Endometrial microvascular endothelial cells (primary cell): Measurements from ENCODE around the gene FGF12. TPM values are rescaled to one million over a fixed set of nuclear protein-coding genes. Genes with fewer than 3 reads are reported as not detected.

Source experiments
- in situ Hi-C: cut with HindIII; loops from 2 replicates; pipeline ENCODE4 v1.10.0; 2017; ENCODE audit warnings: low sequenced_read_pairs, low pct_unique_long_range_greater_than_20kb; ENCODE audit errors: inconsistent ontology term
- total RNA-seq: library from RNA; depleted of rRNA; stranded (reverse); fragments of >200 nt; gene quantifications from one replicate; pipeline ENCODE4 v1.2.3, GENCODE V29; 2015; ENCODE audit errors: inconsistent ontology term

The FGF12 gene
- total RNA-seq, 1 donor from 2014 or later: 3.1 TPM

DNA sequence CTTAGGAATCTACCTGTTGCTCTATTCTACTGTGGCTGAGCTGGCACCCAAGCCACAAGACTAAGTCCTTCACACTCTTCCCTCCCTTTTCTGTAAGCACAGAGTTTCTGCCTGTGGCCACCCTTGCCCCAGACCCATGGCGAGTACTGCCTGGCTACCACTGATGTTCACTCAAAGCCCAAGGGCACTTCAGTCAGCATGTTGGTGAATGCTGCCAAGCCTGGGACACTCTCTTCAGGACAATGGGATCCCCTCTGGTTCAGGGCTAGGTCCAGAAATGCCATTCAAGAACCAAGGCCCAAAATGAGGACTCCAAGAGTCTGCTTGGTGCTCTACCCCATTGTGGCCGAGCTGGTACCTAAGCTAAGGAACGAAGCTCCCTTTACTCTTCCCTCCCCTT lies 184.2 kb downstream of the FGF12 start:
- in situ Hi-C loops: no loop called here

DNA sequence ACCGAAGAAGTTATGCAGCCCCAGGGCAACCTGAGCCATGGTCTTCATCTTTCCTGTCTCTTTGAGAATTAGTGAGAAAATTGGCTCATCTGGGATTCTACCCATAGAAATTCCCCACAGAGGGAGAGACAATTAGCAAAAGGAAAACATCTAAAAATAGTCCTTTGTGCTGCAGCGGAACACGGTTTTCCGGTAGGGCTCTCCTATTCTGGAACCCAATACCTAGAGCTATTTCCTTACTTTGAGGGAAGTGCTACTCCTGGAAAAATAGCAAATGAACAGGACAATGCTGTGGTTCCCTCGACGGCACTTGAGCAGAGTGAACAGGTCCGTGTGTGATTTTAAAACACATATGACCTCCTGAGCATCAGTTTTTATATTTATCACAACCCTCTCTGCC lies 210.5 kb downstream of the FGF12 start:
- in situ Hi-C loops: no loop called here

DNA sequence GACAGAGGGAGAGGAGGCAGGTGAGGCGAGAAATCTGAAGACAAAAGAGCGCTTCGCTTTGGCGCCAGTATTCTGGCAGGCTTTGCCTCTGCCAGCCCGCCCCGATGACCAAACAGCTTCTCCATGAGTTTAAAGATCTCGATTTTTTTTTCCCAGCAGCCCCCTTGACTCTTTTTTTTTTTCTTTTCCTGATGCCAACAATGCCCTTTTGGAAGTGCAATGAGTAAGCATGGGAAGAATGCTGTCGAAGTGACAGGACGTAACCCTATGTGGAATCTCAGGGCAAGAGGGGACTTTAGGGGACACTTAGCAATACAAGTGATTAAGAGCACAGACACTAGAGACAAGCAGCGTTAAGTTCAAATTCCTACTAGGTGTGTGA lies 211.7 kb downstream of the FGF12 start:
- in situ Hi-C loops: no loop called here

DNA sequence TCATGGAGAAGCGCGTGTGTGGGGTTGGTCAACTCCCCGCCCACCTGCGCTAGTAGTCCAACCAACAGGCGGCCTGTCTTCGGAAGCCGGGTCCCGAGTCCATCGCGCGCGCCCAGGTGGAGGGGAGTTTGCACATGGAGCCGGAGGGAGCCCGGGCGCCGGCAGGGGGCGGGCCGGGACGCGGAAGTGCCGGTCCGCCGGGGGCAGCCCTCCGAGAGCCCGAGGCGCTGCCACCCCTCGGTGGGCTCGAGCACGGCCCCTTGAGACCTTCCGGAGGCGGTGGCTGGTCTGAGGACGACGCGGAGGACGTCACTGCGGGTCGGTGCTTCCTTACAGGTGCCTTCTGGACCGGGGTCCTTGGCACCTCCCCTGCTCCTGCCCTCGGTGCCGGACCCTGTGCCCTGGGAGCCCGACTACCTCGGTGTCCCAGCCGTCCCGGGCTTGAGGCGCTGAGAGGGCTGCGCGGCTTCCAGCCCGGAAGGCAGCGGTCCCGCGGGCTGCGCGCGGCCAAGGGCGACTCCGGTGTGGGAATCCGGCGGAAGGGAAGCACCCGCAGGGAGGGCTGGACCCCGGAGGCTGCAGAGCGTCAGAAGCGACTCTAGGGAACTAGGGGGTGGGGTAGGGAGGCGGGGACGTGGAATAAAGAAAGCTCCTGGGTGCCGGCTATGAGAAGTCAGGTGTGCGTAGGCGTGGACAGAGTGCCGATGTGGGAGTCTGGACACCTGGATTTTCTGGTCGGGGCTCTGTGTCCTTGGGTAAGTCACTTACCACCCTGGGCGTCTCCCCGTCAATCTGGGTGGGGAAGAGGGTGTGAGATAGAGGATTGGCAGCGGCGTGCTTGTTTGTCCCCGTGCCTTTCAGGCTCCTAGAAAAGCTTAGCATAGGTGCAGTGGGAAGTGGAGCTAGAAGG lies 212.3 kb downstream of the FGF12 start:
- in situ Hi-C loops: no loop called here

DNA sequence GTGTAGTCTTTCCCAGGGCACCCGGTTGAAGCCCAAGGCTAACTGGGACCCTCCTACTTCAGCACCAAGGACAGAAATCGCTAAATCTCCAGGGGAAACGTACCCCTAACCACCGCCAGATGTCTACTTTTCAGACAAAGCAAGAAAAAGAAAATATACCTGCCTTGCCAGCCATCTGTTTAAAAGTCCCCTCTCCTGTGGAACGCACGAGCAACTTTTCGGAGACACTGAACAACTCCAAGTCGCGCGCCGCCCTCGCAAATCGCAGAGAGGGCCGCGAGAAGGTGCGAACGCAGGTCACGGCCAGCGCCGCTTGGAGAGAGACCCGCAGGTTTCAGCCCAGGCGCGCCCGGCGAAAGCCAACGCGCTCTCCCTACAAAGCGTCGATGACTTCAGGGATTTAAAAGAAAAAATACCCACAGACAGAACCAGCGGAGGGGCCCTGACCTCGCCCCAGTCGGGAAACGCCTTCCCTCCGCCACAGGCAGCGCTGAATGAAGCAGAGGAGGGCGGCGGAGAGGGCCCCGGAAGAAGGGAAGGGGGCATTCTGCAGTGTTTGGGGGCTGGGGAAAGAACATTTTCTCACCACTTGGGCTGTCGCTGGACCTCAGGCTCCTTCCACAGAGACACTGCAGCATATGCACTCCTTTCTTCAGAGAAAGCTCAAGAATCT lies 213.1 kb downstream of the FGF12 start:
- in situ Hi-C loops: no loop called here

DNA sequence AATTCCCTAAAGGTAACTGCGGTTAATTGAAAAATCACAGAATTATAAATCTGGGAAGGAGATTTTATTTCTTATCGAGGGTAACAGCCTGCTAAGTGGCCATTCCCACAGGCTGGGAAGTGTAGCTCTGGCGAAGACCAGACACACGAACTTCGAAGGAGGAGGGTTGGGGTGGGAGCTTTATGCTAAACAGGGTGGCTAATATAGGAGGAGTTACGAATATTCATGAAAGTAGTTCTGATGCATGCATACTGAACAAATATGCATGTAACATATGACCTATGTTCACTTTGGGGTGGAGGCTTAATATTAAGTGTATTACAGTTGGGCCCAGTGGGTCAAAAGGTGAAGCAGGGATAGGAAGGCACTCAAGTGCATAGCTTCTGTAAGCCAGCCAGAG lies 221.6 kb downstream of the FGF12 start:
- in situ Hi-C loops: no loop called here

DNA sequence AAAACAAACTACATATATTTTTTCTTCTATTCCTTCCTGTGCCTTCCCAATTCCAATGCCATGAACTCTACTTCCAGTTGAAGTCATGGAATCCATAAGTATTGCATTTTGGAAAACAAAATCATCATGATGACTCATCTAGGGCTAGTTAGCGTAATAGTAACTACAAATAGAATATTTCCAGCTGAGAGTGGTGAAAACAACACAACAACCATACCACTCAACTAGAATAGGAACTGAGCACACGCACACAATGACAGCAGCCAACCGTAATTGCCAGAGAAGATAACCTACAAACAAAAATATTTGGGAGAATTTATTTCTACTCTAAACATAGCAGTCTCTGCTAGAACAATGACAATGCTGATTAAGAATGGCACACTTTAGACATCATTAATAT lies 225.9 kb downstream of the FGF12 start:
- in situ Hi-C loops: no loop called here

DNA sequence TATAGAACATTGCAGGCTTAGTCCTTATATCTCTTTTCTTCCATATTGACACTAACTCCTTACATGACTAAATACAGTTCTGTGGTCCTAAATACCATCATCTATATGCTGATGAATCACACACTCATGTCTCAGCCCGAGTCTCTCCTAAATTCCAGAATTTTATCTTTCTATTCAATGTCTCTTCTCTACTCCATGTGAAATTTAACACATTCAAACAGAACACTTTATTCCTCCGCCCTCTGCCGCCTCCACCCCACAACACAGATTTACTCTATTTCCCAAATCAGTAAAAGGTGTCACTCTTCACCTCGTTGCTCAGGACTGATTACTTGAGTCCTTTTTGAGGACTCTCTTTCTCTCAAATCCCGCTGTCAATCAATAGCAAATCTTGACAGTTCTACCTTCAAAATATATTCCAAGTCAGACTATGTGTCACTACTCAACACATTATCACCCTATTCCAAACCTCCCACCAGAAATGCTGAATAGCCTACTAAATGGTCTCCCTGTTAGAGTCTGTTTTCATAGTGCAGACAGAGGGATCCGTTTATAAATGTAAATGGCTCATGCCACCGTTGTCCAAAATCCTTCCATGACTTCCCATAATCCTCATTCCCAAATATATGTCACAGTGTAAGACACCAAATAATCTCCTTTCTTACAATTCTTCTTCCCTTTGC lies 230.3 kb downstream of the FGF12 start:
- in situ Hi-C loops: no loop called here

DNA sequence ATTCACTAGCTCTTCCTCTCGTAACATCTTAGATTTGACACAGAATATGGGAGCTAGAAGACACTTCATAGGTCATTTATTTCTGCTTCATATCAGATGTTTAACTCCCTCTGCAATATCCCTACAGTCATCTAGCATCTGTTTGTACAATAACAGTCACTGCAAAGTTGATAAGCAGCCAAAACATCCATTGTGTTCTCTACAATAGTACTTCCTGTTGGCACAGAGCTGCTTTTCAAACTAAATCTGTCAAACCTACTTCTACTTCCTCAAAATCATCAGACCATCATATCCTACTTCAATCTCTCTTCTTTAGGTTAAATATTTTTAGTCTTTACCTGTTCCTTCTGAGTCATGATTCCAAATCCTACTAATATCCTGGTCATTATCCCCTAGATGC lies 233.2 kb downstream of the FGF12 start:
- in situ Hi-C loops: no loop called here

DNA sequence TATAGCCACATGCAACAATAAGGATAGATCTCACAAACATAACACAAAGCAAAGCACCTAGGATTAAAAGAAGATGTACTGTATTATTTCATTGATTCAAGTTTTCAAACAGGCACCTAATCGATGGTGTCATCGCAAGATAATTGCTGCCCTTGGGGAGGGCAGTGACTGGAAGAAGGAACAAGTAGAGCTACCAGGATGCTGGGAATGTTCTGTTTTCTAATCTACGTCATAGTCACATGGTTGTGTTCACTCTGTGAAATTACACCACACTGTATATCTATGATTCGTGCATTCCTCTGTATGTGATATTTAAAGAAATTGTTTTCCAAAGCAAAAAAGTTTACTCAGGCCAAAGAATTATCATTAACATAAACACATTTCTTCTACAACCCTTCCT lies 236.6 kb downstream of the FGF12 start:
- in situ Hi-C loops: no loop called here

DNA sequence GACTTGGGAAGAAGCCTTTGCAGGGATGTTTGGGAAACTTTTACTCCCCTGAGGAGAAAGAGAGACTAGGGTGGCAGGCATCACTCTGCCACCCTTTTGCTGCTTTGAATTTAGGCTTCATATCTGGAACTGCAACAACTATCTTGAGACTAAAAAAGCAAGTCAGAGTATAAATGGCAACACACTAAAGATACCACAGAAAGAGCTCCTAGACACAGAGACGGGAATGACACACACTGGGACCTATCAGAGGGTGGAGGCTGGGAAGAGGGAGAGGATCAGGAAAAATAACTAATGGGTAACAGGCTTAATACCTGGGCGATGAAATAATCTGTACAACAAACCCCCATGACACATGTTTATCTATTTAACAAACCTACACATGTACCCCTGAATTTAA lies 237.8 kb downstream of the FGF12 start:
- in situ Hi-C loops: no loop called here

DNA sequence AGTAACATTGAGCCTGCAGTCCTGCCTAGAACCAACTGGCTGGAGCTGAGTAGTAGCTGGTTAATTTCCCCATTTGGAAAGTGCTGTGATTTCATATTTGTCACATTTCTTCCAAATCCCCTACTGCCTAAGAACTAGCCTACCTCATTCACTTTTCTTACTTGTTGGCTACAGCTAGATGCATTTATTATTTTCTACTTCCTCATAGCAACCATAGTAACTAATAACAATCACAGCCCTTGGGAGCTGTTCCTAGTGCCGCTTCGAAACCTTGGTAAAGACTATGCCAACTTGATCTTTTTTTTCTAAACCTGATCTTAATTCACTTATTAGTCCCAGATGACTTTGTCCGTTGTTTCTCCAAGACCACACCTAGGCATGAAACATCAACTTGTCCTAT lies 240.3 kb downstream of the FGF12 start:
- in situ Hi-C loops: no loop called here

DNA sequence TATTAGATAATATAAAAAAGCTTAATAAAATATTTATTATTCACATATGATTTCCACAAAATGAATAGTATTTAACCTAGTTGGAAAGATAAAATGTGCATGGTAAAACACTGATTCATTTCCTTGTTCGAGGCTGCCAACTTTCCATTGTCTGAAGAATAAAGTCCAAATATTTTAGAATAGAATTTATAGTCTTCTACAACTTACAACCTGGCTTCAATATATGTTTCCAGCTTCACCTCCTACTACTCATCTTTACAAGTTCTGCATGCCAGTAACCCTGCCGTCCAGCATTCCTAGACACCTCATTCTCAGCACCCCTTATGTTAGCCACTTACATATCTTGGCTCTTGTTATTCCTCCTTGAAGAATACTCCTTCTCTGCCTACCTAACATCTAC lies 244.5 kb downstream of the FGF12 start:
- in situ Hi-C loops: no loop called here

DNA sequence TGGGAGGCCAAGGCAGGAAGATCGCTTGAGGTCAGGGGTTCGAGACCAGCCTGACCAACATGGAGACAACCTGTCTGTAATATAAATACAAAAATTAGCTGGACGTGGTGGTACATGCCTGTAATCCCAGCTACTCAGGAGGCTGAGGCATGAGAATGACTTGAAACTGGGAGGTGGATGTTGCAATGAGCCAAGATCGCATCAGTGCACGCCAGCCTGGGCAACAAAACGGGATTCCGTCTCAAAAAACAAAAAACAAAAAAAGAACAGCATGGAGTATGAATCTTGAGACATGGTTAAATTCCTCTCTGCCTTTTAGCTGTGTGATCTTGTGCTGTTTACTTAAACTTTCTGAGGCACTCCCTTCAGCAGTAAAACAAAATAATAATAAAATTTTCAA lies 244.9 kb downstream of the FGF12 start:
- in situ Hi-C loops: no loop called here

DNA sequence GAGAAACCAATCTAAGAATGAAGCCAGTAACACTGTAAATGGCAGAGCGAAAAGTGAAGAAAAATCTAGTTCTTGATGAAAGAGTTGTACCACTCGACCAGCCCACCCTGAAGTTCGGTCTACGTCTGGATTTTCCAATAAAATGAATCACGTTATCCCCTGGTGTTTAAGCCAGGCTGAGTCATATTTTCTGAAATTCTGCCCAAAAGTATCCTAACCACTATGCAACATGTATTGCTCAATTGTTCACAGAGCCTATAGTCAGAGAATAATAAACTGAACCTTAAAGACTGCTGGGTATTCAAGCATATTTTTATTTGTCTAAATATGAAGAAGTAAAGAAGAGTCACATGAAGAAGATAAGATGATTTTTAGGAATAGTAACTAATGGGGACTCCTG lies 245.7 kb downstream of the FGF12 start:
- in situ Hi-C loops: no loop called here

DNA sequence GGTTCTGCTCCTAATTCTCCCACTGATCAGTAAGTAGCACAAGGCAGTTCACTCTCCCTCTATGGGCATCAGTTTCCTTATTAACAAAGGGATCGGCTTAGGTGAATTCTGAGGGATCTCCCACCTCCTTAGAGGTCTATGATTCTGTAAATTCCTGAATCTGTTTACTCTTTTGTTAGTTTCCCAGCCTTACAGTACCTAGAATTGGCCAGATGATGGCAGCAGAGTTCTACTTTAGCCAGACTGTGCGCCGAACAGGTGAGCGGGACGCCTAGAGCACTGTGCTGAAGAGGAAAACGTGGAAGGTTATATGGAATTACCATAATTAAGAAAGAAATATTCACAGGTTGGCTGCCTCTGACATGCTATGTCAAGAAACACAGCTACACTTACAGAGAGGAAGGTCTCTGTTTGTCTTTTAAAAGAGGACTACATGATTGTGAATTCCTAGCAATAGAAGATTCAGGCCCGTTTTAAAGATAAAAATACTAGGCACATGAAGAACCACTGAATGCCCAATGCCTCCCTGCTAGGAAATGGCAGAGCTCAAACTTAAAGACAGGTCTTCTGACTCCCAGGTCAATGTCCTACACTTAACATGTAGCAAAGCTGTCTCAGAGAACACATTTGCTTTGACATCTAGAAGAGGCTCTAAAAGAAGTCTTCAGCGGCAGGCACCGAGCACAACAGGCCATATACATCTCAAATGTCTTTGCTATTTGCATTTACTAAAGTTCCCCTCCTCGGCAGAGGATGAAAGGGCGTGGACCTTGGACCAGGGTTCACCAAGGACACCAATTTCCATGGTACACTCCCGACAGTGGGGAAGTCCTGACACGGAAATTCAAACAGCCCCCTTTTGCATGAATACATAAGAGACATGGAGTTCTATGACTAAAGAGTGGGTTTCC lies 259.9 kb downstream of the FGF12 start:
- in situ Hi-C loops: no loop called here

DNA sequence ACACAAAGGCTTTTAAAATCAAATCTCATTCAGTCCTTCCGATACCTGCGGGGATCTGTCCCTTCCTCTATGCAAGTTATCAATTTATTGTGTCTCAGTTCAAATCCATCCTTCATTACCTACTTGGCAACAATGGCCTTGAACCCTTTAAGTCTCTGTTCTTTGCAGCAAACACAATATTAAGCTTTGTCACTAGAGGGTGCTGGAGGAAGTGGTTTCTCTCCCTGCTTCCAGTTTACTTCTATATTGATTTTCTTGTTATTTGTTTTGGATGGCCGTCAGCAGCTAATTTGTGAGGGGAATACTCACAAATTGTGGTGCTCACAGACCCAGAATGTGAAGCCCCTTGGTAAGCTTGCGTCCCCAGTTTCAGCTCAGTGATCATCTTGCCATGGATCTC lies 278.3 kb downstream of the FGF12 start:
- in situ Hi-C loops: no loop called here

DNA sequence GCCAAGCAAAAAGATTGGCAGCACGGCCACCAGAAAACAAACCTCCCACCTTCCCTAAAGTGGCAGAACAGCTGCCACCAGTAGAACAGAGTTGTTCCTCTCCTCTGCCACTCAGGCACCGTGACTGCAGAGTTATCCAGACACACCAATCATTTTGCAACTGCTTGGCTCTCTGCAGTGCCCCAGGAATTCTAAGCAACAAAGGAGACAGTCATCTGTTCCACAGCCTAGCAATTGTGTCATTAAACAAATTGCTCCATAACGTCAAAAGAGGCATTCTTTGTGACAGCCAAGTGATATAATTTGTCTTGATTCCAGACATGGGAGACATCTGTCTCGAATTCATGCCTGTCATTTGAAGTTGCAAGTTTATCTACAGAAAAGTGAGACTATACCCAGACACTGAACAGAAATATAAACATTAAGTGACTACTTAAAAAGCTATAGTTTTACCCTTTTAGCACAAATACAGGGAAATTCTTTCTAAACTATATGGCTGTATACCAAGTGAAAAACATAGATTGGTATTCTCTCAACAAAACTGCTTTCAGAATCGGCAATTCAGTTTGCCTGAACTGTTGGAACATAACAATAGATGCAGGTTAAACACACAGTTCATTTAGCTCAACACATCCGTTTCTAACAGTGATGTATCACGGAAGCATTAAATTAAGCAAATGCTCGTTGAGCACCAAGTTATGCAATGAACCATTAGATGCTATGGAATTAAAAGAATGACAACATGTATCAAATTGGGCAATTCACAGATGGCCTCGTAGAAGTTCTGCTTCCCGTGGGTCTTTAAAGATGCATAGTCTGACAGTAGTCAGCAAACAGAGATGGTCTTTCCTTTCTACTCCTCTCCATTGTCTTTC lies 281.3 kb downstream of the FGF12 start:
- in situ Hi-C loops: no loop called here
